GM23248 (cell line): ENCODE results near the gene GALNT17. TPM values are rescaled to one million over a fixed set of nuclear protein-coding genes. Genes with fewer than 3 reads are reported as not detected.

ENCODE experiments used
- DNase-seq: peaks from one replicate; pipeline ENCODE4 v3.0.0-alpha.2; 2015
- H2AFZ ChIP-seq: fragments of 200-600 bp; sonication (generic); 2 replicates; pipeline ENCODE4 v1.6.1; 2016; ENCODE audit warnings: antibody characterized with exemption
- H3F3A ChIP-seq: fragments of 200-600 bp; sonication (generic); 2 replicates; pipeline ENCODE4 v1.6.1; 2016; ENCODE audit warnings: mild to moderate bottlenecking, antibody characterized with exemption, mixed run types; ENCODE audit not compliant: insufficient read depth
- H3K27ac ChIP-seq: fragments of 200-600 bp; sonication (generic); 2 replicates; pipeline ENCODE4 v1.5.1; 2016; ENCODE audit warnings: mild to moderate bottlenecking
- H3K27me3 ChIP-seq: fragments of 200-600 bp; sonication (generic); replicated peaks from 2 replicates; pipeline ENCODE4 v1.6.1; 2016; ENCODE audit warnings: mild to moderate bottlenecking; ENCODE audit not compliant: insufficient read depth
- H3K36me3 ChIP-seq: fragments of 200-600 bp; sonication (generic); 2 replicates; pipeline ENCODE4 v1.6.1; 2016; ENCODE audit warnings: low read depth, mild to moderate bottlenecking
- H3K4me1 ChIP-seq: fragments of 200-600 bp; sonication (generic); 2 replicates; pipeline ENCODE4 v1.6.1; 2016; ENCODE audit warnings: mild to moderate bottlenecking; ENCODE audit not compliant: insufficient read depth
- H3K4me2 ChIP-seq: fragments of 200-600 bp; sonication (generic); one replicate; pipeline ENCODE4 v1.6.1; 2016; ENCODE audit warnings: mild to moderate bottlenecking; ENCODE audit not compliant: unreplicated experiment
- H3K4me3 ChIP-seq: fragments of 200-600 bp; sonication (generic); 2 replicates; pipeline ENCODE4 v1.5.1; 2016; ENCODE audit warnings: mild to moderate bottlenecking
- H3K79me2 ChIP-seq: fragments of 200-600 bp; sonication (generic); 2 replicates; pipeline ENCODE4 v1.6.1; 2016; ENCODE audit warnings: mild to moderate bottlenecking; ENCODE audit not compliant: insufficient read depth
- H3K9ac ChIP-seq: fragments of 200-600 bp; sonication (generic); 2 replicates; pipeline ENCODE4 v1.6.1; 2016; ENCODE audit warnings: mild to moderate bottlenecking
- H3K9me2 ChIP-seq: fragments of 200-600 bp; sonication (generic); 2 replicates; pipeline ENCODE4 v1.6.1; 2016; ENCODE audit warnings: mixed run types, mild to moderate bottlenecking, moderate library complexity; ENCODE audit not compliant: insufficient read depth
- H3K9me3 ChIP-seq: fragments of 200-600 bp; sonication (generic); one replicate; pipeline ENCODE4 v1.6.1; 2017; ENCODE audit warnings: low read depth
- H4K20me1 ChIP-seq: fragments of 200-600 bp; sonication (generic); 2 replicates; pipeline ENCODE4 v1.6.0; 2016; ENCODE audit not compliant: insufficient read depth
- EZH2 ChIP-seq: fragments of 200-600 bp; sonication (generic); IDR thresholded peaks from 2 replicates; pipeline ENCODE4 v1.6.1; 2018; ENCODE audit warnings: antibody characterized with exemption, mild to moderate bottlenecking; ENCODE audit not compliant: insufficient read depth, poor library complexity, severe bottlenecking
- EZH2phosphoT487 ChIP-seq: fragments of 200-600 bp; sonication (generic); IDR thresholded peaks from 2 replicates; pipeline ENCODE4 v1.6.1; 2018; ENCODE audit warnings: antibody characterized with exemption, moderate library complexity, mild to moderate bottlenecking, low read depth; ENCODE audit not compliant: insufficient read depth
- WGBS, 2 experiments: methylation state at CpG; one replicate each; pipeline ENCODE4 v1.1.6; 2015 to 2017; ENCODE audit warnings: low lambda C conversion rate in 2 of 2, low coverage in 1 of 2; ENCODE audit errors: missing lambda C conversion rate in 2 of 2; 5-methylcytosine and 5-hydroxymethylcytosine counted together
- in situ Hi-C: fragments of 300-500 bp; cut with MboI; formaldehyde crosslinking; loops from 2 replicates; pipeline ENCODE4 v1.15.0; 2020
- polyA plus RNA-seq: library from polyadenylated mRNA; unstranded; fragments of >200 nt; fragmentation: Nextera tagmentation; extraction: Ambion mirVana; gene quantifications from 2 replicates; pipeline ENCODE4 v1.2.1, GENCODE V29; 2016
- total RNA-seq: library from RNA; depleted of rRNA; stranded (reverse); fragments of >200 nt; shearing (Covaris generic); gene quantifications from 2 replicates; pipeline ENCODE4 v1.2.3, GENCODE V29; 2014

Gene GALNT17
- total and polyA plus RNA-seq, 2 experiments from 2014 or later, result not detected

DNA sequence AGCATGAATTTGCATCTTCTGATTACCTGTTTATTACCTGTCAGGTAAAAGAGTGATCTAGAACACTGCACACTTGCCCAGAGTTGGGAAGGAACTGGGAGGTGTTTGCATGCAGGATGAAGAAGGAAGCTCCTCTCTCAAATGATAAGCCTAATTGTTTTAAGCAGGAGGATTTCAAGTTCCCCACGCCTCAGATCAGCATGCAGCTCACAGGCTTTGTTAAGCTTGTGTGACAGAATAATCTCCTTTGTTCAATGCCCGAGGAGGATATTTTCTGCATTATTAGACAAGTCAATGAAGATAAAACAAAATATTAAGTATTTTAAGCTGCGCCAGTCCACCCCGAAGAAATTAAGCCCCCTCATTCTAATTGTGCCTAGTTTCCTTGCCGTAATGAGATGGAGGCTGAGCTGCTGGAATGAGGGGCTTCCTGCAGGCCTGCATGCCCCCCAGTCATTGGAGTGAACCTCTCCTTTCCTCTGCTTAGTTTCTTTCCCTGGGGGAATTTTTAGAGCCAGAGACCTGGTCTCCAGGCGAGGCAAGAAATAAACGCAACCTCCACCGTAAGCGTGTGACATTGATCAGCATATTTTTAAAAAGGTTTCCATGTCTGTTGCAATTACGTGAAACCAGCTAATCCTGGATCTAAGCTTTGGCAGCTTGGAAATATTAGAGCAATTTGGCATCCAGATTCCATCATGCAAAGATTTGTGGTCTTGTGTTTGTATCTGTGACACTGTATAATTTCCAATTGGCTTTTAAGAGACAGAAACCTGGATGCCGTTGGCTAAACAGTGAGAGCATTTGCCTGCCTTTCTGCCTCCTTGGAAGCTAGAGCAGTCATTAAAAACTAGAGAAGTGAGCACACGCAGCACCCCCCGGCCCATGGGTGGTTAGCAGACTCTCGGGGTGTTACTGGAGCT is 376.0 kb downstream of the GALNT17 start:
- H3K9me2 ChIP-seq, result no peaks in the 10 kb centered on the region
- H3K4me3 ChIP-seq, result no peak overlapping the region
- H4K20me1 ChIP-seq, result no peaks in the 10 kb centered on the region
- H2AFZ ChIP-seq, result no peak overlapping the region
- in situ Hi-C loops, result no loop called here
- no peaks in the 10 kb centered on the region for H3K4me1 ChIP-seq
- H3K27me3 ChIP-seq, result no peaks in the 10 kb centered on the region; the same call in 1 of the 2 replicates
- H3F3A ChIP-seq, result no peaks in the 10 kb centered on the region
- H3K79me2 ChIP-seq, result no peaks in the 10 kb centered on the region
- TF ChIP-seq EZH2 (no peak), EZH2phosphoT487 (no peak)
- no peak overlapping the region for H3K4me2 ChIP-seq
- H3K27ac ChIP-seq, result no peak overlapping the region
- no peaks in the 10 kb centered on the region for H3K9me3 ChIP-seq
- no peaks in the 10 kb centered on the region for H3K36me3 ChIP-seq
- WGBS, 2 experiments, result 17 to 22% methylated on average over 14 of the region's 14 CpGs
- DNase-seq, result no peak
- no peak overlapping the region for H3K9ac ChIP-seq

DNA sequence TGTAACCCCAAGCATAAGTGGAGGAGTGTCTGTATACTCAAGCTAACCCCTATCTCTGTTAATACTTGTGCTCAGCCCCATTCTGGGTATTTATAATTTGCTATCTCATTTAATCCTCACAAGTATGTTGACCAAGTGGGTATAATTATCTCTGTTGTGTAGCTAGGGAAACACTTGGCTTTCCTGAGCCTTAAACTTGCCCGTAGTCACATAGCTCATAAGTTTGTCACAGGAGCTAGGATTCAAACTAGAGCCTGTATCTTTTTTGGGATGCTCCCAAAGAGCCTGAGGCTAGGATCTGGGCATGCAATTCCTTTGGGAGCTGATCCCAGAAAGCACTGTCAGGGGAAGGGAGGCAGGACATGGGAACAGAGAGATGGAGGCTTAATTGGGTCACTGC is 377.4 kb downstream of the GALNT17 start:
- TF ChIP-seq EZH2 (no peak), EZH2phosphoT487 (no peak)
- in situ Hi-C loops, result no loop called here
- H3K79me2 ChIP-seq, result no peaks in the 10 kb centered on the region
- H3K36me3 ChIP-seq, result no peaks in the 10 kb centered on the region
- H3K9me3 ChIP-seq, result no peaks in the 10 kb centered on the region
- H3K9me2 ChIP-seq, result no peaks in the 10 kb centered on the region
- H4K20me1 ChIP-seq, result no peaks in the 10 kb centered on the region
- no peak overlapping the region for H3K27ac ChIP-seq
- no peak overlapping the region for H2AFZ ChIP-seq
- no peaks in the 10 kb centered on the region for H3K4me1 ChIP-seq
- H3K4me3 ChIP-seq, result no peak overlapping the region
- no peak overlapping the region for H3K4me2 ChIP-seq
- no peak overlapping the region for H3K9ac ChIP-seq
- H3K27me3 ChIP-seq, result no peaks in the 10 kb centered on the region; the same call in none of the 2 replicates
- no peaks in the 10 kb centered on the region for H3F3A ChIP-seq
- 60 to 78% methylated on average over 1 of the region's 1 CpG for WGBS, 2 experiments
- no peak for DNase-seq

DNA sequence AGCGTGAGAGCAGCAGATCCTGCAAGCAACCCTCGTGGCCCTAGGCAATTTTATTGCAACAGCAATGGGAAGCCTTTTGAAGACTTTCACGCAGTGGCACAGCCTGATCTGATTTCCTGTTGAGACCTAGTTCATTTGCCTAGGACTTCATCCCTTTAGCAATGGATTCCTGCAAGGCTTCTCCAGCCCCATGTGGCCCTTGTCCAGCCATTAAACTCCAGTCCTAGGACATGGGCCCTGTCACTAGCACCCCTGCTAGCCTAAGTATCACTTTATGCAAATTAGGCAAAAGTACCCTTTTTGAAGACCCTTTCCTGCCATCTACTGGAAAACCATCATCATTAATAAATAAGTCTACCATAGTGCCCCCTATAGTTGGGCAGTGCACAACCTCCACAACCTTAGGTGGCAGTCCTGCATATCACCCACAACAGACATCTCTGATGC is 379.4 kb downstream of the GALNT17 start:
- Histone ChIP-seq H3K9me3 (no peaks in the 10 kb centered on the region), H2AFZ (no peak overlapping the region), H3K9ac (no peak overlapping the region), H3K9me2 (no peaks in the 10 kb centered on the region), H3K79me2 (no peaks in the 10 kb centered on the region), H3K4me1 (no peaks in the 10 kb centered on the region), H3K4me3 (no peak overlapping the region), H3K36me3 (no peaks in the 10 kb centered on the region), H4K20me1 (no peaks in the 10 kb centered on the region), H3F3A (no peaks in the 10 kb centered on the region), H3K27me3 (no peaks in the 10 kb centered on the region; the same call in none of the 2 replicates), H3K27ac (no peak overlapping the region), H3K4me2 (no peak overlapping the region)
- no peak for DNase-seq
- TF ChIP-seq EZH2phosphoT487, result no peak
- TF ChIP-seq EZH2, result no peak
- in situ Hi-C loops, result no loop called here
- 62 to 68% methylated on average over 3 of the region's 3 CpGs for WGBS, 2 experiments

DNA sequence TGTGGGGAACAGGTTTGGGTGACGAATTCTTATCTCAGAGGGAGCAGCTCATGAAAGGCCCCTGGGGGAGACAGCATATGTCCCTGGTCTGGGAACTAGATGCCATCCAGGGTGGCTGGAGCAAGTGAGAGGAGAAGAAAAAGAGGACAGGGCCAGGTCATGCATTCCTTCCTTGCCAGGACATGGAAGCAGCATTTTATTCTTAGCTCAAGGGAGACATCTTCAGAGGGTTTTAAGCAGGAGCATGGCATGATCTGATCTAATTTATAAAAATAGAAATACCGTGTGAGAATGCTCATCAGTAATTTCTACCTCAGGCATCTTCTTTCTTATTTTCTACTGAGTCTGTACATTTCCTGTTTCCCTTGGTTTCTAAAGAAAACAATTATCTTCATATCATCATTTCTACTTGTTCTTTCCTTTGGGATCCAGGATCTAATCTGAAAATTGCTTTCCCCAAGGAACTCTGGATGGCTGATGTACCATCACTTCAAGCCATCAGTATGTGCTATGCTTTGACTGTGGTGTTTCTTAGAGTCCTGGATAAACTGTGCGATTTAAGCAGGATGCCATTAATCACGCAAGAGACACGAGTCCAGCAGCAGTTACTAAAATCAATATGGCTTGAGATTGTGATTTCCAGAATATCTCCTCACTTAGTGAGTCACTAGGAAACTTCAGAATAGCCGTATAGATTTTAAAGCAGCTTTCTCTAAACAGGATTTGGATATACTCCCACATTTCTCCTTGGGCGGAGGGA is 386.2 kb downstream of the GALNT17 start:
- H3K4me3 ChIP-seq, result no peak overlapping the region
- TF ChIP-seq EZH2phosphoT487 (no peak), EZH2 (no peak)
- H3K9ac ChIP-seq, result no peak overlapping the region
- no peaks in the 10 kb centered on the region for H3K9me2 ChIP-seq
- no peaks in the 10 kb centered on the region for H3K79me2 ChIP-seq
- H3K9me3 ChIP-seq, result no peaks in the 10 kb centered on the region
- no peaks in the 10 kb centered on the region; the same call in 1 of the 2 replicates for H3K27me3 ChIP-seq
- no peak overlapping the region for H3K27ac ChIP-seq
- H3K36me3 ChIP-seq, result no peaks in the 10 kb centered on the region
- no peaks in the 10 kb centered on the region for H4K20me1 ChIP-seq
- peak; percentile 25 for DNase-seq
- 0 out of 2 replicates have a peak, but pooled peaks cover 5% of the 10 kb centered on the region for H3F3A ChIP-seq
- H2AFZ ChIP-seq, result no peak overlapping the region
- 33 to 34% methylated on average over 7 of the region's 7 CpGs for WGBS, 2 experiments
- H3K4me2 ChIP-seq, result no peak overlapping the region
- in situ Hi-C loops, result no loop called here
- H3K4me1 ChIP-seq, result no peaks in the 10 kb centered on the region
